ENCODE measurements around the gene OVCH2.
"Not testable (repeated sequence)": the region's sequence is repeated elsewhere in the genome, so short reads cannot be mapped to it uniquely, and the experiment has no call there.

OVCH2 gene

GRCh38 chr11:7706377-7706776, at the start of gene OVCH2:
OVCH2 (minus strand) TSS chr11:7706477; CDS start chr11:7706394, 83 bp downstream.
- DNase-seq, result no peak

GRCh38 chr11:7749456-7749855, 43.2 kb upstream of the OVCH2 start:
- no peak for DNase-seq

- DNase-seq, result not testable (repeated sequence)
These were observed 28.5 kb upstream of the OVCH2 start for GRCh38 chr11:7734767-7735166.

GRCh38 chr11:7714786-7715185, 8.5 kb upstream of the OVCH2 start:
- no peak for DNase-seq

- no peak for DNase-seq
These were observed 2.5 kb downstream of the OVCH2 start for GRCh38 chr11:7703740-7704139.

- DNase-seq, result no peak
These were observed 9.9 kb downstream of the OVCH2 start for GRCh38 chr11:7696424-7696823.

- DNase-seq, result no peak
These were observed 12.0 kb downstream of the OVCH2 start for GRCh38 chr11:7694235-7694634.

GRCh38 chr11:7692426-7692825, 13.9 kb downstream of the OVCH2 start:
- DNase-seq, result no peak

- no peak for DNase-seq
These were observed 14.4 kb downstream of the OVCH2 start for GRCh38 chr11:7691759-7692350.

GRCh38 chr11:7690648-7691047, 15.6 kb downstream of the OVCH2 start:
- peak; percentile 21 for DNase-seq

- DNase-seq, result no peak
These were observed 17.0 kb downstream of the OVCH2 start for GRCh38 chr11:7689239-7689638.

- DNase-seq, result no peak
These were observed 17.9 kb downstream of the OVCH2 start for GRCh38 chr11:7688238-7688826.

GRCh38 chr11:7687386-7687785, 18.9 kb downstream of the OVCH2 start:
- no peak for DNase-seq

- no peak for DNase-seq
These were observed 19.5 kb downstream of the OVCH2 start for GRCh38 chr11:7686761-7687160.

- DNase-seq, result no peak
These were observed 22.7 kb downstream of the OVCH2 start for GRCh38 chr11:7683571-7683970.

- DNase-seq, result no peak
These were observed 28.5 kb downstream of the OVCH2 start for GRCh38 chr11:7677796-7678201.

- DNase-seq, result no peak
These were observed 29.2 kb downstream of the OVCH2 start for GRCh38 chr11:7677071-7677470.

- no peak for DNase-seq
These were observed 30.6 kb downstream of the OVCH2 start for GRCh38 chr11:7675631-7676030.

GRCh38 chr11:7673724-7674434, 32.4 kb downstream of the OVCH2 start:
- DNase-seq, result peak; percentile 40

- peak; percentile 5 for DNase-seq
These were observed 33.1 kb downstream of the OVCH2 start, which contains the start of gene CYB5R2 for GRCh38 chr11:7672960-7673723. CYB5R2 (minus strand) TSS chr11:7673500; CDS start chr11:7672825, 675 bp downstream.

GRCh38 chr11:7672276-7672959, 33.9 kb downstream of the OVCH2 start:
- no peak for DNase-seq

GRCh38 chr11:7671347-7672215, 34.7 kb downstream of the OVCH2 start:
- no peak for DNase-seq

Measured in DMS79 treated with DMSO at 0.1 percent for 48 hours (cell line).